Stimulated activated CD8-positive, alpha-beta memory T cell treated with anti-CD3 and anti-CD28 coated beads, Interleukin-12 subunit alpha, Interleukin-12 subunit beta, amount 100 ng/mL, for 24 hours (primary cell): Measurements from ENCODE around the gene AKAP6.

ENCODE experiments used
- DNase-seq: peaks from one replicate; pipeline ENCODE4 v3.0.0-alpha.2; 2020; ENCODE audit errors: extremely low read depth

AKAP6 gene

GRCh38 chr14:32621585-32621984 is 292.5 kb downstream of the AKAP6 start:
- no peak for DNase-seq

- no peak for DNase-seq
Measured at GRCh38 chr14:32622742-32623141, 293.6 kb downstream of the AKAP6 start.

- no peak for DNase-seq
Measured at GRCh38 chr14:32623300-32624093, 294.4 kb downstream of the AKAP6 start.

- DNase-seq, result no peak
Measured at GRCh38 chr14:32625211-32625610, 296.1 kb downstream of the AKAP6 start.

GRCh38 chr14:32627545-32628298 is 298.6 kb downstream of the AKAP6 start:
- no peak for DNase-seq

- DNase-seq, result no peak
Measured at GRCh38 chr14:32629236-32629635, 300.1 kb downstream of the AKAP6 start.

- DNase-seq, result no peak
Measured at GRCh38 chr14:32630701-32631100, 301.6 kb downstream of the AKAP6 start.

GRCh38 chr14:32633224-32633859 is 304.2 kb downstream of the AKAP6 start:
- DNase-seq, result no peak

- no peak for DNase-seq
Measured at GRCh38 chr14:32633930-32634329, 304.8 kb downstream of the AKAP6 start.

- DNase-seq, result no peak
Measured at GRCh38 chr14:32635061-32635719, 306.1 kb downstream of the AKAP6 start.

GRCh38 chr14:32637582-32637981 is 308.5 kb downstream of the AKAP6 start:
- no peak for DNase-seq

- no peak for DNase-seq
Measured at GRCh38 chr14:32639208-32639607, 310.1 kb downstream of the AKAP6 start.

- no peak for DNase-seq
Measured at GRCh38 chr14:32645551-32645950, 316.5 kb downstream of the AKAP6 start.

- no peak for DNase-seq
Measured at GRCh38 chr14:32648434-32648833, 319.3 kb downstream of the AKAP6 start.

- DNase-seq, result no peak
Measured at GRCh38 chr14:32650030-32650429, 320.9 kb downstream of the AKAP6 start.

- DNase-seq, result no peak
Measured at GRCh38 chr14:32650665-32651064, 321.6 kb downstream of the AKAP6 start.

GRCh38 chr14:32654106-32654505 is 325.0 kb downstream of the AKAP6 start:
- DNase-seq, result no peak

- no peak for DNase-seq
Measured at GRCh38 chr14:32656601-32657000, 327.5 kb downstream of the AKAP6 start.

- no peak for DNase-seq
Measured at GRCh38 chr14:32657081-32657480, 328.0 kb downstream of the AKAP6 start.

- no peak for DNase-seq
Measured at GRCh38 chr14:32661216-32661615, 332.1 kb downstream of the AKAP6 start.

- no peak for DNase-seq
Measured at GRCh38 chr14:32662211-32662610, 333.1 kb downstream of the AKAP6 start.

- no peak for DNase-seq
Measured at GRCh38 chr14:32666308-32666707, 337.2 kb downstream of the AKAP6 start.
